GM21515 (cell line): ENCODE data around the gene KCMF1.

ENCODE experiments used
- ATAC-seq: cut with Tn5 transposase; IDR thresholded peaks from one replicate; pipeline ENCODE4 v1.9.1; 2021; ENCODE audit not compliant: unreplicated experiment

The KCMF1 gene

GRCh38 chr2:85076618-85077274, 105.8 kb downstream of the KCMF1 start:
- no peak for ATAC-seq

GRCh38 chr2:85077859-85078419, 107.0 kb downstream of the KCMF1 start:
- no peak for ATAC-seq

- no peak for ATAC-seq
Observed at GRCh38 chr2:85078536-85078935, 107.6 kb downstream of the KCMF1 start.

GRCh38 chr2:85083092-85083491, 112.1 kb downstream of the KCMF1 start:
- no peak for ATAC-seq

- no peak for ATAC-seq
Observed at GRCh38 chr2:85085563-85085962, 114.6 kb downstream of the KCMF1 start.

- ATAC-seq: no peak
Observed at GRCh38 chr2:85087541-85087940, 116.6 kb downstream of the KCMF1 start.

GRCh38 chr2:85088921-85089320, 118.0 kb downstream of the KCMF1 start:
- ATAC-seq: no peak

GRCh38 chr2:85089585-85089984, 118.6 kb downstream of the KCMF1 start:
- ATAC-seq: no peak

GRCh38 chr2:85091838-85092237, 120.9 kb downstream of the KCMF1 start:
- ATAC-seq: no peak

- no peak for ATAC-seq
Observed at GRCh38 chr2:85095094-85095493, 124.1 kb downstream of the KCMF1 start.

- no peak for ATAC-seq
Observed at GRCh38 chr2:85096616-85097015, 125.7 kb downstream of the KCMF1 start.

GRCh38 chr2:85104228-85104627, 133.3 kb downstream of the KCMF1 start:
- ATAC-seq: no peak

- ATAC-seq: no peak
Observed at GRCh38 chr2:85106489-85107180, 135.7 kb downstream of the KCMF1 start.
